Measurements from ENCODE around the gene TOMM7. TPM values are rescaled to one million over a fixed set of nuclear protein-coding genes. Genes with fewer than 3 reads are reported as not detected.
"Not testable (repeated sequence)": the region's sequence is repeated elsewhere in the genome, so short reads cannot be mapped to it uniquely, and the experiment has no call there.

Gene TOMM7
- polyA plus RNA-seq, 3 donors from 2014 or later, result 125 to 218 (median 190) TPM

DNA sequence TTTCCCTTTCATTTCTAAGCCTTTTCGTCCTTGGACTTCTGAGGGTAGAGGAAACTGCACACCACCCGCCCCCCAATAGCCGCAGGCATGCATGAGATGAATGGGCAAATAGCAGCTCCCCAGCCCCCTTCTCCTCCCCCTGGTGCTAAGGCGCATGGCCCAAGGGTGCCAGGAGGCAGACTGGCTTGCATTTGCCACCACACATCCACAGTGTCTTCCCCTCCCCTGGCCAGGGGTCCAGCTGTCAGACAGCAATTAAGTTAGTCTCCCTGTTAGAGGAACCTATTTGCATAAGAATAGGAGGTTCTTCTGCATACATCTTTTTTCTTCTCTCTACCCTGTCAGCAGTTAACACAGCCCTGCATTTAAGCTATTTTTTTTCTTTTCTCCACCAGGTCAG lies 20.2 kb downstream of the TOMM7 start:
- Mint-ChIP-seq H3K27me3 (ENCODE audit: low read depth in 3 of 3) (peaks cover 0 to 15% (median 0%) of the 10 kb centered on the region in 3 donors), H3K9me3 (no peaks in the 10 kb centered on the region), H3K4me3 (no peak overlapping the region), H3K36me3 (no peaks in the 10 kb centered on the region), H3K4me1 (no peaks in the 10 kb centered on the region), H3K27ac (no peak overlapping the region)
- DNase-seq, result no peak

DNA sequence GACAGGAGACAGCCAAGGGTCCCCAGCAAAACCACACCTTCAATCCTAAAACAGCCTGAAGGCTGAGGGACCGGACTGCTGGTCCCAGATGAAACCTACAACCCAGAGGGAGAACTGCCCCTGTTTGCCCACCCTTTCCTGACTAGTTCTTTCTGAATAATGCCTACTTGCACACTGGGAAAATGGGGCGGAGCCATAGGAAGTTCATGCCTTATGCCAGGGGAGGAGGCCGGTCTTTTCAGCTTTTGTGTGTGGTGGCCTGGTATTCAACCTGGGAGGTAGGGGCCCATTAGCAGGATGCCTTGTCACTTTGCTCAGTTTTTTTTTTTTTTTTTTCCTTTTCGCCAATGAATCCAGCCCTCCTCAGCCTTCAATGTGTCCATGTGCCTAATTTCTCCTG lies 20.7 kb downstream of the TOMM7 start:
- H3K27ac Mint-ChIP-seq, result no peak overlapping the region
- DNase-seq, result no peak
- H3K4me3 Mint-ChIP-seq, result no peak overlapping the region
- H3K36me3 Mint-ChIP-seq, result no peaks in the 10 kb centered on the region
- H3K4me1 Mint-ChIP-seq, result no peaks in the 10 kb centered on the region
- H3K9me3 Mint-ChIP-seq, result no peaks in the 10 kb centered on the region
- peaks cover 0 to 15% (median 0%) of the 10 kb centered on the region in 3 donors for H3K27me3 Mint-ChIP-seq (ENCODE audit: low read depth in 3 of 3)

DNA sequence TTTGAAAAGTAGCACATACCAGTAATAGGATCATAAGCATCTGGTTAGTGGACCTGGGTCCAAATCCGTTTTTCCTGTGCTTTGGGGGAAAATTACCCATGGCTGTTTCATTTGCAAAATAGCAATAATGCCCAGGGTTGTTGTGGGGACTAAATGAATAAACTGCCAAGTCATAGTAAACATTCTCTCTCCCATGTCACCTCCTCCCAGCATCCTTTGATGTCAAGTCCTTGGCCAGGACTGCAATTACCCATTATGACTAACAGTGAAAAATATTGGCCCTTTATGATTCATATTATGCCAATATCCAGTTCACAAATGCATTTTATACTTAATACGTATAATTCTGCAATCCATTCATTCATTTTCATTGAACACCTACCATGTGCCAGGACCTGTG lies 23.0 kb downstream of the TOMM7 start:
- Mint-ChIP-seq H3K36me3 (no peaks in the 10 kb centered on the region), H3K4me3 (no peak overlapping the region), H3K27ac (no peak overlapping the region), H3K4me1 (no peaks in the 10 kb centered on the region), H3K9me3 (no peaks in the 10 kb centered on the region), H3K27me3 (ENCODE audit: low read depth in 3 of 3) (peaks cover 0 to 11% (median 2%) of the 10 kb centered on the region in 3 donors)
- no peak for DNase-seq

DNA sequence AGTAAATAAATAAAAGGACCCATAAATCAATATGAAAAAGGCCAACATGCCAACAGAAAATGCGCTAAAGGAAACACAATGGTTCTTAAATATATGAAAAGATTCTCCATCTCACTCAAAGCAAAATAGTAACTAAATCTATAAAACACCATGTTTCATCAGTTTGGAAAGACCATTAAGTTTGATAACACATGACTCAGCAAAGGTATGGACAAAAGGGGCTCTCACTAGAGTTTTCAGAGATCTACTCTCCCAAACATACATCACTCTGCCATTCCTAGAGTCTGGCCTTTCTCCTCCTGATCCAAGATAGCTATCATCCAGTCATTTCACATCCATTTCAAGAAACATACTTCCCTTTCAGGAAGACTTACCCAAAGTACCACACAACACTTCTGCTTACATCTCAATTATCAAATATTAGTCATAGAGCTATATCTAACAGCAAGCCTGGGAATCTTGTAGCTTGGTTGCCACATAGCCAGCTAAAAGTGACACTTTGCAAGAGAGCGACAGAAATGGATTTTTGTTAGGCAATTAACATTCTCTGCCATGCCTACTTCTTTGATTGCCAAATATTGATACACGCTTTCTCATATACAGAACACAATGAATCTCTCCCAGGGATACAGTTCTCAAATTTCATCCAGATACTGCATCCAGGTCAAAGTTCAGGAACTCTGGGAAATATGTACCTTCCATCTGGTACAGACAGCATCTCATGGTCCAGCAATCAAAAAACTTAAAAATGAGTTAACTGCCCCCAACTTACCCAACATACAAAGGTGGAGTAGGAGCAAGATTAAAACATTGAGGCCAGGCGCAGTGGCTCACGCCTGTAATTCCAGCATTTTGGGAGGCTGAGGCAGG lies 28.8 kb downstream of the TOMM7 start:
- peaks cover 2% of the 10 kb centered on the region in 3 donors for H3K27me3 Mint-ChIP-seq (ENCODE audit: low read depth in 3 of 3)
- DNase-seq, result no peak

DNA sequence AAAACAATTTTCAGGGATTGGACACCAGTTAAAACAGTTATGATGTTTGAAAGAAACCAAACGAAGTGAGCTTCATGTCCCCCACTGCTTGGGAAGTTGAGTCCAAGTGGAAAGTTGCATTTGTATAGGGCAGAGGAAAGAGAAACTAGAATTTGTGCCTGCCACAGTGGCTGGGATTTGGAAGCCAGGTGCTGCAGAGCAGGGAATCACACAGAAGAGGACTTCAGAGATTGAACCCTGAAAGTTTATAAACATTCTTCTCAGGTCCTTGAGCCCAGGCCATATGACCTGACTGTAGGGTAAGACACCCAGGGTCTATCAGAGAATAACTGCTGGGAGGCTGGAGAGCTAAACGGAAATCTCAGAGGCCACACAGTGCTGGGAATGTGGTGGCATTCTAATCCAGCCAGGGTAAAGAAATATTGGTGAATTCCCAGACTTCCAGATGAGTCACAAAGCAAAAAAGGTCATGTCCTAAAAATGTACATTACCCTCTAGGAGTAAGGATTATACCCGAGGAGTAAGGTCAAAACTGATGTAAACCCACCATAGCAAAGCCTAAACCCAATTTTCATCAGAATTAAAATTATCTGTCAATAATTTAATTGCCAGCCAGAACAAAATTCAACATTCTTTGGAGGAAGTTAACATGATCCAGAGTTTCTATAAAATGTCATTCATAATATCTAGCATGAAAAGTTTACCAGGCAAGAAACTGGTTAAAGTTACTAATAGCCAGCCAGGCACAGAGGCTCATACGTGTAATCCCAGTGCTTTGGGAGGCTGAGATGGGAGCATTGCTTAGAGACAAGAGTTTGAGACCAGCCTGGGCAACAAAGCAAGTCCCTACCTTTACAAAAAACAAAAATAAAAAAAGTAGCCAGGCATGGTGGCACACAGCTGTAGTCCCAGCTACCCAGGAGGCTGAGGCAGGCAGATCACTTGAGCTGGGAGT lies 31.2 kb downstream of the TOMM7 start:
- H3K9me3 Mint-ChIP-seq, result no peaks in the 10 kb centered on the region

More for the DNA sequence above, 28.8 kb downstream of the TOMM7 start:
- H3K4me1 Mint-ChIP-seq, result no peaks in the 10 kb centered on the region
- no peaks in the 10 kb centered on the region for H3K36me3 Mint-ChIP-seq
- no peak overlapping the region for H3K27ac Mint-ChIP-seq
- no peak overlapping the region for H3K4me3 Mint-ChIP-seq
- no peaks in the 10 kb centered on the region for H3K9me3 Mint-ChIP-seq

DNA sequence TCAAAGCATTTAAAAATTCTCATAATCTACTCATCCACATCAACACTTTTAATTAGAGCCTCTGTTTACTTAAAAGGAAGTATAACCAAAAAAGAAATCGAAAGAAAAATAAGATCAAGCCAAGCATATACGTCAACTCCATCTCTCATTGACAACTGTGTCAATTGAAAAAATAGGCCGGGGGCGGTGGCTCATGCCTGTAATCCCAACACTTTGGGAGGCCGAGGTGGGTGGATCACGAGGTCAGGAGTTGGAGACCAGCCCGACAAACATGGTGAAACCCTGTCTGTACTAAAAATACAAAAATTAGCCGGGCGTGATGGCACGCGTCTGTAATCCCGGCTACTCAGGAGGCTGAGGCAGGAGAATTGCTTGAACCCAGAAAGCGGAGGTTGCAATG lies 32.0 kb downstream of the TOMM7 start:
- H3K9me3 Mint-ChIP-seq; H3K4me1 Mint-ChIP-seq; H3K27ac Mint-ChIP-seq; H3K27me3 Mint-ChIP-seq (ENCODE audit: low read depth in 3 of 3); DNase-seq; H3K4me3 Mint-ChIP-seq; H3K36me3 Mint-ChIP-seq: not testable (repeated sequence)

More for the DNA sequence above, 31.2 kb downstream of the TOMM7 start:
- Mint-ChIP-seq H3K27ac (no peak overlapping the region), H3K4me1 (no peaks in the 10 kb centered on the region), H3K27me3 (ENCODE audit: low read depth in 3 of 3) (peaks cover 2% of the 10 kb centered on the region in 3 donors), H3K4me3 (no peak overlapping the region), H3K36me3 (no peaks in the 10 kb centered on the region)
- DNase-seq, result no peak

DNA sequence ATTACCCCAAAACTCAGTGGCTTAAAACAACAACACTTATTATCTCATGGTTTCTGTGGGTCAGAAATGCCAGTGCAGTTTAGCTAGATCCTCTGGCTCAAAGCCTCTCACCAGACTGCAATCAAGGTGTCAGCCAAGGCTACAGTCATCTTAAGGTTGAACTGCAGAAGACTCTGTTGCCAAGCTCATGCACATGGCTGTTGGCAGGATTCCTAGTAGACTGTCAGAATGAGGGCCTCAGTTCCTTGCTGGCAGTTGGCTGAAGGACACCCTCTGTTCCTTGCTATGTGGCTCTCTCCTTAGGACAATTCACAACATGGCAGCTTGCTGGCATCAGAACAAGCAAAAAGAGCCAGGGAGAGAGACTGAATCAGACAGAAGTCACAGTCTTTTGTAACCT lies 34.7 kb downstream of the TOMM7 start:
- Mint-ChIP-seq H3K27ac (no peak overlapping the region), H3K4me3 (no peak overlapping the region), H3K27me3 (ENCODE audit: low read depth in 3 of 3) (peaks cover 2 to 4% (median 2%) of the 10 kb centered on the region in 3 donors), H3K36me3 (no peaks in the 10 kb centered on the region), H3K4me1 (no peaks in the 10 kb centered on the region), H3K9me3 (no peaks in the 10 kb centered on the region)
- DNase-seq, result no peak

DNA sequence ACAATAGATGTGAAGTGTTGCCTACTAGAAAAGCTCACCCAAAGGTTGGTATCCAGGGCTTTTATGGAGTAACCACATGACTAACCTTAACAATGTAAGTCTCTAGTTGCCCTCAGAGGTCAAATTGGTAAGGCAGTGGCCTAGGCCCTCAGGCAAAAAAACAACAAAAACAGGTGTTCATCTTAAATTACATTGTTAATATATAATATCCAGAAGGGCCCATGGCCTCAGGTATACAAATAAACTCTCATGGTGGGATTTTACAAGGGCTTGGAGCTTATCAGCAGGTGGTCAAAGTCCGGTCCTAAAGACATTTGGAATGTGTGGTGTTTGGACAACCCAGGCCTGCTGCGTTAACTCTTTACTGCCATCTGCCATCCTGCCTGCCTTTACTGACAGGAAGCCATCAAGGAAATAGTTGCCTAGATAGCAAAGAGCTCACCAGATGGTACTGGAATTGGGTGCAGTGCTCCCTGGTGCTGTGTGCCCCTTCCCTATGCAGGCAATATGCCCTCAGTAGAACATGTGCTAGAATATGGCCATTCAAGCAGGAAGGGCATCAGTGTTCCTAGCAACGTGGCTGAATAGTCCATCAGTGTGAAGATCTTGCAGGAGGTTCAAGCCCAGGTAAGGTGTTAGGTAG lies 36.2 kb downstream of the TOMM7 start:
- H3K4me3 Mint-ChIP-seq, result no peak overlapping the region
- H3K36me3 Mint-ChIP-seq, result no peaks in the 10 kb centered on the region
- H3K4me1 Mint-ChIP-seq, result no peaks in the 10 kb centered on the region
- DNase-seq, result no peak
- H3K9me3 Mint-ChIP-seq, result no peaks in the 10 kb centered on the region
- peaks cover 2 to 4% (median 4%) of the 10 kb centered on the region in 3 donors for H3K27me3 Mint-ChIP-seq (ENCODE audit: low read depth in 3 of 3)
- H3K27ac Mint-ChIP-seq, result no peak overlapping the region

DNA sequence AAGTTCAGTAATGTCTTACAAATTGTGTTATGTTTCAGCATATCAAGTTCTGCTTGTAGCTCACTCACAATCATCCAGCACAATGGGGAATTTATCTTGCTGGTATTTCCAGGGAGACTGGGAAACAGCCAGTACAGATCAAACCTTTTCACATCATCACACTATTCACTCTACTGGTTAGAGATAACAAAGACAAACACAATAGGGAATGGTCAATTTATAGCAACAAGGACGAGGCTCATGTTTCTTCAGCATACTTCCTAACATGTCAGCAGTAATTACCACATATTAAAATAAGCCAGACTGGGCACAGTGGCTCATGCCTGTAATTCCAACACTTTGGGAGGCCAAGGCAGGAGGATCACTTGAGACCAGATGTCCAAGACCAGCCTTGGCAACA lies 38.3 kb downstream of the TOMM7 start:
- Mint-ChIP-seq H3K9me3 (no peaks in the 10 kb centered on the region), H3K36me3 (no peaks in the 10 kb centered on the region), H3K4me3 (no peak overlapping the region), H3K27me3 (ENCODE audit: low read depth in 3 of 3) (peaks cover 2 to 4% (median 2%) of the 10 kb centered on the region in 3 donors), H3K27ac (no peak overlapping the region), H3K4me1 (no peaks in the 10 kb centered on the region)
- DNase-seq, result no peak

DNA sequence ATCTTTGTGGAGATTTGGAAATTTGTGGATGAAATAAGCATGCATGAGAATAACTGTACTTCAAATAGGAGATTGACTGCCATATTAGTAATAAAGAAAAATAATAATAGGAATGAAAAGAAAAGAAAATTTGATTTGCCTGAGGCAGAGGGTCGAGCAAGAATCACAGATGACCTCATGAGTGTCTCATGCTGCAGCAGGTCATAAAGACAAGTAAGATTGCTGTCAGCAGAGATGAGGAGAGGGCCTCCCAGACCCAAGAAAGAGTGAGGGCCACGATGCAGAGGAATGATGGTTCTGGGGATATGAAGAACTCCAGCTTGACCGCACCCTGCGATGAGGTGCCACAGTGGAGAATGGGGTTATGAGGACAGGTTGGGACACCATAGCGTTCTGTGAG lies 39.2 kb downstream of the TOMM7 start:
- Mint-ChIP-seq H3K27ac (no peak overlapping the region), H3K9me3 (no peaks in the 10 kb centered on the region)

DNA sequence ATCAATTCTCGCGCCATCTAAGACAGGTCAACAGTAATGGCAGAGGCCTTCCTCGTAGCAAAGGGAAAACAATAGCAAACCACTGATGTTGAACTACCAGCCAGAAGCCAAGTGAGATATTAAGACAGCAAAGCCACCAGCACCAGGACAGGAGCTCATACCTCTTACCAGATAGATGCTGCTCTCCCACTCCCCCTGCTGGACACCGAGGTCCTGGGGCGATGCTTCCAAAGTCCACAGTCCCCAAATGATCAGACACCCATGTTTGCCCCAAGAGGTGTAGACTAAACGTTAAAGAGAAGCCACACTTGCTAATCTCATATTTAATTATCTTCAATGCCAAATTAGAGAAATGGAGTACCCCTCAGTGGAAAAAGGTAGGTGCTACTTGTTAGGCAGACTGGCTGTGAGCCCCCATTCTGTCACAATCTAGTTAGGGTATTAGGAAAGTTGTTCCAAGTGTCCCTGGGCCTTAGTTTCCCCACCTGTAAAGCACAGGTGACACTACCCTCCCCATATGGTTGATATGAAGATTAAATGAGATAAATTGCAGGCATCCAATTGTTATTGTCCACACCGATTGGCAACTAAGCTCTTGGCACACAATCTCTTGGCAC lies 39.9 kb downstream of the TOMM7 start:
- Mint-ChIP-seq H3K4me3 (no peak overlapping the region), H3K9me3 (no peaks in the 10 kb centered on the region), H3K27me3 (ENCODE audit: low read depth in 3 of 3) (peaks cover 2 to 3% (median 2%) of the 10 kb centered on the region in 3 donors), H3K27ac (no peak overlapping the region), H3K4me1 (no peaks in the 10 kb centered on the region), H3K36me3 (no peaks in the 10 kb centered on the region)
- DNase-seq, result peak; percentile 21 to 38 (median 37)

More for the DNA sequence above, 39.2 kb downstream of the TOMM7 start:
- H3K4me3 Mint-ChIP-seq, result no peak overlapping the region
- H3K4me1 Mint-ChIP-seq, result no peaks in the 10 kb centered on the region
- DNase-seq, result no peak
- H3K36me3 Mint-ChIP-seq, result no peaks in the 10 kb centered on the region
- peaks cover 2 to 4% (median 2%) of the 10 kb centered on the region in 3 donors for H3K27me3 Mint-ChIP-seq (ENCODE audit: low read depth in 3 of 3)

DNA sequence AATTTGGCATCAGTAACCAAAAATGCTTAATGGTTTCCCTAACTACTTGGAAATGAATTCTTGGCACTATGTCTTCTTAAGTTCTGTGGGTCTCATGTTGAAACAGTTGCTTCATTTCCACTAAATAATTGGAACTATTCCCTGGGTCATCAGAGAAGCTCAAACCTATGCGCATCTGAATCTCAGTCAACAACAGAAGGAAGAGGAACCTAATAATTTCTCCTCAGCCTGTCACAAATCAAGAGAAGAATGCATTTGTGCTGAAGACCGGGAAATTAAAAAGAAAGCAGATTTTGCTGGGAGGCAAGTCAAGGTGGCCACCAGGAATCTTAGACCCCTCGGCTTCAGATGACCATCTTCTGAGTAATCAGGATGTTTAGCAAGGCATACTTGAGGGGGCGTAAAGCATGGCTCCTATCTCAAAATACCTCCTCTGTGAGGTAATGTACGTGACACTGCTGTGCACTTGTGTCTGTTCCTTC lies 41.4 kb downstream of the TOMM7 start:
- no peak for DNase-seq
- H3K36me3 Mint-ChIP-seq, result no peaks in the 10 kb centered on the region
- no peaks in the 10 kb centered on the region for H3K4me1 Mint-ChIP-seq
- H3K4me3 Mint-ChIP-seq, result no peak overlapping the region
- no peaks in the 10 kb centered on the region for H3K9me3 Mint-ChIP-seq
- H3K27me3 Mint-ChIP-seq (ENCODE audit: low read depth in 3 of 3), result peaks cover 2 to 5% (median 3%) of the 10 kb centered on the region in 3 donors
- no peak overlapping the region for H3K27ac Mint-ChIP-seq

DNA sequence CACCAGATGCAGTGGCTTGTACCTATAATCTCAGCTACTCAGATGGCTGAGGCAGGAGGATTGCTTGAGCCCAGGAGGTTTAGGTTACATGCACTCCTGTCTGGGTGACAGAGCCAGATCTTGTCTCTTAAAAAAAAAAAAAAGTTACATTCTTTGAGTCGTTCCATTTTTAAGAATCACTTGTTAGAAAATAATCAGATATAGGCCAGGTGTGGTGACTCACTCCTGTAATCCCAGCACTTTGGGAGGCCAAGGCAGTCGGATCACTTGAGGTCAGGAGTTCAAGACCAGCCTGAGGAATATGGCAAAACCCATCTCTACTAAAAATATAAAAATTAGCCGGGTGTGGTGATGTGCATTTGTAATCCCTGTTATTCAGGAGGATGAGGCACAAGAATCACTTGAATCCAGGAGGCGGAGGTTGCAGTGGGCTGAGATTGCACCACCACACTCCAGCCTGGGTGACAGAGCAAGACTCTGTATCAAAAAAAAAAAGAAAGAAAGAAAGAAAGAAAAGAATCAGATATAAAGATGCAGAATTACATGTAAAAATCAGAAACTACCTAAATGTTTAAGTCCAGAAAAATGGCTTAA lies 42.8 kb downstream of the TOMM7 start:
- H3K27me3 Mint-ChIP-seq (ENCODE audit: low read depth in 3 of 3); H3K36me3 Mint-ChIP-seq; H3K27ac Mint-ChIP-seq; H3K9me3 Mint-ChIP-seq; DNase-seq; H3K4me3 Mint-ChIP-seq; H3K4me1 Mint-ChIP-seq: not testable (repeated sequence)
